ENCODE data around the gene RB1. TPM values are rescaled to one million over a fixed set of nuclear protein-coding genes. Genes with fewer than 3 reads are reported as not detected.

The RB1 gene
- total RNA-seq, 1 donor from 2014 or later, result 10.6 TPM

DNA sequence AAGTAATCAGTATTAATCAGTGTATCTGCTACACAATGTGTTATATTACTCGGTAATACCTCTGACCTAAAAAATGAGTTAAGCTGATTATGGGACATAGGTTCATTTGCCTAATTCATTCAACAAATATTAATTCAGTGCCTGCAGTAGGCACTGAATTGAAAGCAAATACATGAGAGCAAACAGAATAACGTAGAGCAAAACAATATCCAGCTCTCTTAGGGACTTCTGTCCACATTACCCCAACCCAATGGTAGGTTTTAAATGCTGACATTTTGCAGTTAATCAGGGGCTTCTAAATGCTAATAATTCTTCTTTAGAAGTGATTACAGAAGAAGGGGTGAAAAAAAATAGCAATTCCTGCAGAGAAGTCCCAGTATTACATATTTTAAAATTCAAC lies 224.4 kb downstream of the RB1 start:
- no peaks in the 10 kb centered on the region for H3K9me3 ChIP-seq
- H3K27ac ChIP-seq, result peak overlapping the region in 1 of 2 donors; percentile 21
- no peaks in the 10 kb centered on the region for H3K27me3 ChIP-seq
- peak overlapping the region in 1 of 2 donors; percentile 18 for H3K4me3 ChIP-seq
- H3K4me1 ChIP-seq, result no peaks in the 10 kb centered on the region
- intact Hi-C loops (cut with DNase I), result no loop called here
- TF ChIP-seq, protein P1, sequence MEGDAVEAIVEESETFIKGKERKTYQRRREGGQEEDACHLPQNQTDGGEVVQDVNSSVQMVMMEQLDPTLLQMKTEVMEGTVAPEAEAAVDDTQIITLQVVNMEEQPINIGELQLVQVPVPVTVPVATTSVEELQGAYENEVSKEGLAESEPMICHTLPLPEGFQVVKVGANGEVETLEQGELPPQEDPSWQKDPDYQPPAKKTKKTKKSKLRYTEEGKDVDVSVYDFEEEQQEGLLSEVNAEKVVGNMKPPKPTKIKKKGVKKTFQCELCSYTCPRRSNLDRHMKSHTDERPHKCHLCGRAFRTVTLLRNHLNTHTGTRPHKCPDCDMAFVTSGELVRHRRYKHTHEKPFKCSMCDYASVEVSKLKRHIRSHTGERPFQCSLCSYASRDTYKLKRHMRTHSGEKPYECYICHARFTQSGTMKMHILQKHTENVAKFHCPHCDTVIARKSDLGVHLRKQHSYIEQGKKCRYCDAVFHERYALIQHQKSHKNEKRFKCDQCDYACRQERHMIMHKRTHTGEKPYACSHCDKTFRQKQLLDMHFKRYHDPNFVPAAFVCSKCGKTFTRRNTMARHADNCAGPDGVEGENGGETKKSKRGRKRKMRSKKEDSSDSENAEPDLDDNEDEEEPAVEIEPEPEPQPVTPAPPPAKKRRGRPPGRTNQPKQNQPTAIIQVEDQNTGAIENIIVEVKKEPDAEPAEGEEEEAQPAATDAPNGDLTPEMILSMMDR (IDR thresholded peaks at IDR 0.05), result no peak
- no peaks in the 10 kb centered on the region for H3K36me3 ChIP-seq
- DNase-seq (ENCODE audit: low spot score in 2 of 2), result no peak

DNA sequence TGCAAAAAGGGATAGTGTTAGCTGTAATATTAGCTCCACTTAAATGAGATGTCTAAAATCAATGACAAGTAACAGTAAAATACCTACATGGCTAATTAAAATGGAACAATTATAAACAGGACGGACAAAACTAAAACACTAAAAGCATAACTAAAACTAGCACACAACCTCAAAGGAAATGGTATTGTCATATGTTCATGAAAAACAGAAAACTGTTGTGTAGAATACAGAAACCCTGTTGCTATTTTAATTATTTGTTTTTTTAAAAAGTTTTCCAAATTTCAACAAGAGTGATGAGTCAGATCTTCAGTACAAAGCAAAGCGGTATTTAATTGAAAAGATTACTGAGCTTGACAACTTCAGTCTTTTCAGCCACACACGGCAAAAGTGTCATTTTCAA lies 225.2 kb downstream of the RB1 start:
- Histone ChIP-seq H3K36me3 (no peaks in the 10 kb centered on the region), H3K4me3 (no peak overlapping the region), H3K27ac (peak overlapping the region in 1 of 2 donors; percentile 21), H3K9me3 (no peaks in the 10 kb centered on the region), H3K27me3 (no peaks in the 10 kb centered on the region), H3K4me1 (peaks cover 0 to 4% of the 10 kb centered on the region in 2 donors)
- TF ChIP-seq, protein P1 (IDR thresholded peaks at IDR 0.05), result no peak
- no peak for DNase-seq (ENCODE audit: low spot score in 2 of 2)
- intact Hi-C loops (cut with DNase I), result no loop called here

DNA sequence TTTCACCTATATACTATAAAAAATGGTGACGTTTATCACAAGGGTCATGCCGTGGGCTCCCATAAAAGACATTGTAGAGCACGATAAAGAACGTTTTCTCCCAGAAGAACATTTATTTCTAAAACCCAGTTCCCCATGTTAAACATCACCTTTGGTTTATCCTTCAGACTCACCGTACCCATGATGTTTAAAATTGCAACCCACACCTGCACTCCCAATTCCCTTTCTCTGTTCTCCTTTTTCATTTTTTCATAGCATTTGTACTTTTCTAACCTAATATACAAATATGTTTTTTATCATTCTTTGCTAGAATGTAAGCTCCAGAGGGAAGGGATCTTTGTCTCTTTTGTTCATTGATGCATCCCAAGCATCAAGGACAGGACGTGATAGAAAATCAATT lies 227.3 kb downstream of the RB1 start:
- intact Hi-C loops (cut with DNase I), result loop anchor here (1.0 to 5.0 kb wide), 2 partner anchors 25 to 129 kb away; no protein-coding TSS in a partner anchor
- H3K4me3 ChIP-seq, result no peak overlapping the region
- H3K4me1 ChIP-seq, result peaks cover 0 to 6% of the 10 kb centered on the region in 2 donors
- H3K9me3 ChIP-seq, result no peaks in the 10 kb centered on the region
- no peaks in the 10 kb centered on the region for H3K27me3 ChIP-seq
- TF ChIP-seq, protein P1 (IDR thresholded peaks at IDR 0.05), result no peak
- no peaks in the 10 kb centered on the region for H3K36me3 ChIP-seq
- no peak for DNase-seq (ENCODE audit: low spot score in 2 of 2)
- H3K27ac ChIP-seq, result peak overlapping the region in 1 of 2 donors; percentile 99

Other genes starting within 250 kb of the RB1 start
- 8.6 TPM for gene MED4, start 208.6 kb upstream of the RB1 start, total RNA-seq
- 345 TPM for gene ITM2B, start 70.5 kb upstream of the RB1 start, total RNA-seq
- gene LPAR6, start 109.4 kb downstream of the RB1 start, total RNA-seq, result 35.7 TPM
- gene RCBTB2, start 229.3 kb downstream of the RB1 start, total RNA-seq, result 1.8 TPM